ENCODE data around the gene MS4A12. TPM values are rescaled to one million over a fixed set of nuclear protein-coding genes. Genes with fewer than 3 reads are reported as not detected.

Gene MS4A12
- polyA plus RNA-seq, 1 donor (not counting 4 experiments of a cell fraction or from before 2014, with no cell fraction given): not detected

DNA sequence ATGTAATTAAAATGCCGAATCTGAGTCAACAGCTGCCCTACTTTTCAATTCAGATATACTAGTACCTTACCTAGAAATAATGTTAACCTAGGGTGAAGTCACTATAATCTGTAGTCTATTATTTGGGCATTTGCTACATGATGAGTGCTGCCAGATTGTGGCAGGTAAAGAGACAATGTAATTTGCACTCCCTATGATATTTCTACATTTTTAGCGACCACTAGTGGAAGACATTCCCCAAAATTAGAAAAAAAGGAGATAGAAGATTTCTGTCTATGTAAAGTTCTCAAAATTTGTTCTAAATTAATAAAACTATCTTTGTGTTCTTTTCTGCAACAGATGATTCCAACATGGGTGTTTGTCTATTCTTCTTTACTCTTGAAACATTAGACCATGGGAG is 22.9 kb upstream of the MS4A12 start:
- Histone ChIP-seq H3K79me2 (ENCODE audit: control insufficient read depth, insufficient read depth, low read length) (no peaks in the 10 kb centered on the region), H3K36me3 (ENCODE audit: control insufficient read depth in 2 of 2, extremely low read depth in 1 of 2, insufficient read depth in 2 of 2, low read length in 2 of 2) (no peaks in the 10 kb centered on the region), H3K9ac (ENCODE audit: control insufficient read depth, extremely low read depth, insufficient read depth, low read length) (no peak overlapping the region), H3K4me3 (ENCODE audit: control insufficient read depth in 2 of 3, extremely low read depth in 1 of 3, insufficient read depth in 2 of 3, low read depth in 1 of 3, low read length in 3 of 3) (no peak overlapping the region), H3K27ac (ENCODE audit: control insufficient read depth, insufficient read depth, low read length) (no peak overlapping the region), H4K20me1 (ENCODE audit: control insufficient read depth, extremely low read depth, insufficient read depth, low read length) (no peaks in the 10 kb centered on the region), H3K9me1 (ENCODE audit: control insufficient read depth, extremely low read depth, insufficient read depth, low read length) (no peaks in the 10 kb centered on the region), H2AFZ (ENCODE audit: control insufficient read depth, low read length) (no peak overlapping the region), H3K4me2 (ENCODE audit: control insufficient read depth, extremely low read depth, insufficient read depth, low read depth, low read length) (no peak overlapping the region), H3K27me3 (ENCODE audit: control insufficient read depth, extremely low read depth, insufficient read depth, low read length) (no peaks in the 10 kb centered on the region), H3K9me3 (ENCODE audit: control insufficient read depth, low read depth, low read length) (no peaks in the 10 kb centered on the region), H3K4me1 (ENCODE audit: control insufficient read depth, extremely low read depth, insufficient read depth, low read length) (no peaks in the 10 kb centered on the region)
- dilution Hi-C loops (cut with MboI; ENCODE audit: extremely low pct_ligation_motif_present, low sequenced_read_pairs): no loop called here
- TF ChIP-seq EZH2 (IDR thresholded peaks at IDR 0.05; ENCODE audit: low read length): no peak
- DNase-seq (ENCODE audit: low read depth, low spot score): no peak
- FAIRE-seq: no peak

DNA sequence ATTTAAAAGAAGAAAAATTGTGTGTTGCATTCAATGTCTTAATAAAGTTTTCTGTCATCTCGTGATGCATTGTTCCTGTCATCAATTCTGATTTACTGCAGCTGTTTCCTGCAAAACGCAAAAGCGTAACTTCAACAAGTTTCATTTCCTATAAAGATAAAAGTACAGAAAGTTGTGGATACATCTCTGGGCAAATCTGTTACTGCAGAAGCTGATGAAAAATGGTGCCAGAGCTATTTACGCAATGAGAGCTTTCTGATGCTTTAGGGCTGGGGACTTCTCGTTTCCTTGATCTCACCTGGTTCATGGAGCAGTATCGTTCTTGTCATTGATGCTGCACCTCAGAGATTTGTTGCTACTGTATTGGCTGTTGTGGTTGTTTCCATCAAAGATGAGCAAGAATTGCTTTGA is 15.5 kb upstream of the MS4A12 start:
- H3K36me3 ChIP-seq (ENCODE audit: control insufficient read depth in 2 of 2, extremely low read depth in 1 of 2, insufficient read depth in 2 of 2, low read length in 2 of 2): no peaks in the 10 kb centered on the region
- no peaks in the 10 kb centered on the region for H3K27me3 ChIP-seq (ENCODE audit: control insufficient read depth, extremely low read depth, insufficient read depth, low read length)
- FAIRE-seq: no peak
- no peaks in the 10 kb centered on the region for H4K20me1 ChIP-seq (ENCODE audit: control insufficient read depth, extremely low read depth, insufficient read depth, low read length)
- DNase-seq (ENCODE audit: low read depth, low spot score): no peak
- H3K4me1 ChIP-seq (ENCODE audit: control insufficient read depth, extremely low read depth, insufficient read depth, low read length): no peaks in the 10 kb centered on the region
- H3K79me2 ChIP-seq (ENCODE audit: control insufficient read depth, insufficient read depth, low read length): no peaks in the 10 kb centered on the region
- H3K9me3 ChIP-seq (ENCODE audit: control insufficient read depth, low read depth, low read length): no peaks in the 10 kb centered on the region
- no peak overlapping the region for H3K27ac ChIP-seq (ENCODE audit: control insufficient read depth, insufficient read depth, low read length)
- TF ChIP-seq CTCF (optimal IDR thresholded peaks at IDR 0.05 in 1 of 3, IDR thresholded peaks at IDR 0.05 in 1 of 3, conservative IDR thresholded peaks at IDR 0.05 in 1 of 3; ENCODE audit: extremely low read depth in 1 of 3, insufficient read depth in 2 of 3, low read length in 3 of 3) (no peak), EZH2 (IDR thresholded peaks at IDR 0.05; ENCODE audit: low read length) (no peak)
- no peaks in the 10 kb centered on the region for H3K9me1 ChIP-seq (ENCODE audit: control insufficient read depth, extremely low read depth, insufficient read depth, low read length)
- H3K9ac ChIP-seq (ENCODE audit: control insufficient read depth, extremely low read depth, insufficient read depth, low read length): no peak overlapping the region
- dilution Hi-C loops (cut with MboI; ENCODE audit: extremely low pct_ligation_motif_present, low sequenced_read_pairs): no loop called here
- no peak overlapping the region for H3K4me2 ChIP-seq (ENCODE audit: control insufficient read depth, extremely low read depth, insufficient read depth, low read depth, low read length)
- H3K4me3 ChIP-seq (ENCODE audit: control insufficient read depth in 2 of 3, extremely low read depth in 1 of 3, insufficient read depth in 2 of 3, low read depth in 1 of 3, low read length in 3 of 3): no peak overlapping the region
- no peak overlapping the region for H2AFZ ChIP-seq (ENCODE audit: control insufficient read depth, low read length)

DNA sequence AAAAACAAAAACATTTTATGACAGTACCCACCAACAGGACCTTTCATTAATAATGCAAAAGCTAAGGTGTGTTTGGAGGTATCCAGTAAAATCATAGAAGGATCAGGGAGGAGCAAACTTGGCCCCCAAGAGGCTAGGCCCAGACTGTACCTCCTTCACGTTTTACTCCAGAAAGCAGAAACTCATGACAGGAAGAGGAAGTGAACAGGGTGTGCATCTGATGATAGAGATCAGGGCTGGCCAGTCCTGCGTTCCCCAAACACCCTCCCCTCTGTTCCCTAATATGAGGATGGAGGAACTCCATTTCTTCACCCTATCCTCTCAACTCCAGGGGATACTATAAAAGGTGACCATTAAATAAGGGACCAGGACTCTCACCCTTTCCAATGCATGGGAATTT is 10.2 kb upstream of the MS4A12 start:
- Histone ChIP-seq H3K79me2 (ENCODE audit: control insufficient read depth, insufficient read depth, low read length) (no peaks in the 10 kb centered on the region), H2AFZ (ENCODE audit: control insufficient read depth, low read length) (no peak overlapping the region), H3K4me2 (ENCODE audit: control insufficient read depth, extremely low read depth, insufficient read depth, low read depth, low read length) (no peak overlapping the region), H3K27me3 (ENCODE audit: control insufficient read depth, extremely low read depth, insufficient read depth, low read length) (no peaks in the 10 kb centered on the region), H3K4me3 (ENCODE audit: control insufficient read depth in 2 of 3, extremely low read depth in 1 of 3, insufficient read depth in 2 of 3, low read depth in 1 of 3, low read length in 3 of 3) (no peak overlapping the region), H3K9me3 (ENCODE audit: control insufficient read depth, low read depth, low read length) (peaks cover 2% of the 10 kb centered on the region), H3K4me1 (ENCODE audit: control insufficient read depth, extremely low read depth, insufficient read depth, low read length) (no peaks in the 10 kb centered on the region), H3K9me1 (ENCODE audit: control insufficient read depth, extremely low read depth, insufficient read depth, low read length) (no peaks in the 10 kb centered on the region), H3K27ac (ENCODE audit: control insufficient read depth, insufficient read depth, low read length) (no peak overlapping the region), H3K36me3 (ENCODE audit: control insufficient read depth in 2 of 2, extremely low read depth in 1 of 2, insufficient read depth in 2 of 2, low read length in 2 of 2) (no peaks in the 10 kb centered on the region), H4K20me1 (ENCODE audit: control insufficient read depth, extremely low read depth, insufficient read depth, low read length) (no peaks in the 10 kb centered on the region), H3K9ac (ENCODE audit: control insufficient read depth, extremely low read depth, insufficient read depth, low read length) (no peak overlapping the region)
- dilution Hi-C loops (cut with MboI; ENCODE audit: extremely low pct_ligation_motif_present, low sequenced_read_pairs): no loop called here
- FAIRE-seq (no peak), DNase-seq (ENCODE audit: low read depth, low spot score) (no peak)
- TF ChIP-seq EZH2 (IDR thresholded peaks at IDR 0.05; ENCODE audit: low read length) (no peak), CTCF (optimal IDR thresholded peaks at IDR 0.05 in 1 of 3, IDR thresholded peaks at IDR 0.05 in 1 of 3, conservative IDR thresholded peaks at IDR 0.05 in 1 of 3; ENCODE audit: extremely low read depth in 1 of 3, insufficient read depth in 2 of 3, low read length in 3 of 3) (no peak)

Measured in keratinocyte (primary cell).